ENCODE data around the gene SKOR1.

- TF ChIP-seq FOS (IDR thresholded peaks at IDR 0.05; ENCODE audit: low read depth, low read length) (no peak), POLR2A (IDR thresholded peaks at IDR 0.05; ENCODE audit: low read depth, low read length) (no peak), CTCF (conservative IDR thresholded peaks at IDR 0.05; ENCODE audit: low read depth, low read length) (no peak), BHLHE40 (IDR thresholded peaks at IDR 0.05; ENCODE audit: low read depth, low read length) (no peak), MAFK (IDR thresholded peaks at IDR 0.05; ENCODE audit: low read depth, low read length) (no peak), USF2 (IDR thresholded peaks at IDR 0.05; ENCODE audit: low read depth, low read length) (no peak), NFE2L2 (IDR thresholded peaks at IDR 0.05; ENCODE audit: low read depth, low read length) (no peak), RAD21 (IDR thresholded peaks at IDR 0.05; ENCODE audit: low read length) (no peak), SMC3 (IDR thresholded peaks at IDR 0.05; ENCODE audit: low read depth, low read length) (no peak), RCOR1 (IDR thresholded peaks at IDR 0.05; ENCODE audit: insufficient replicate concordance, low read length) (no peak)
These were observed 21.1 kb upstream of the SKOR1 start for GRCh38 chr15:67803996-67804843.
